GM12891 (cell line): Measurements from ENCODE around the gene PTH2.

ENCODE experiments used
- POLR2A ChIP-seq: IDR thresholded peaks from 2 replicates; pipeline ENCODE4 v1.6.1; 2011; ENCODE audit warnings: low read depth, low read length, control low read depth
- POLR2AphosphoS5 ChIP-seq: IDR thresholded peaks from 2 replicates; pipeline ENCODE4 v1.6.1; 2011; ENCODE audit warnings: low read depth, low read length, control low read depth

DNA sequence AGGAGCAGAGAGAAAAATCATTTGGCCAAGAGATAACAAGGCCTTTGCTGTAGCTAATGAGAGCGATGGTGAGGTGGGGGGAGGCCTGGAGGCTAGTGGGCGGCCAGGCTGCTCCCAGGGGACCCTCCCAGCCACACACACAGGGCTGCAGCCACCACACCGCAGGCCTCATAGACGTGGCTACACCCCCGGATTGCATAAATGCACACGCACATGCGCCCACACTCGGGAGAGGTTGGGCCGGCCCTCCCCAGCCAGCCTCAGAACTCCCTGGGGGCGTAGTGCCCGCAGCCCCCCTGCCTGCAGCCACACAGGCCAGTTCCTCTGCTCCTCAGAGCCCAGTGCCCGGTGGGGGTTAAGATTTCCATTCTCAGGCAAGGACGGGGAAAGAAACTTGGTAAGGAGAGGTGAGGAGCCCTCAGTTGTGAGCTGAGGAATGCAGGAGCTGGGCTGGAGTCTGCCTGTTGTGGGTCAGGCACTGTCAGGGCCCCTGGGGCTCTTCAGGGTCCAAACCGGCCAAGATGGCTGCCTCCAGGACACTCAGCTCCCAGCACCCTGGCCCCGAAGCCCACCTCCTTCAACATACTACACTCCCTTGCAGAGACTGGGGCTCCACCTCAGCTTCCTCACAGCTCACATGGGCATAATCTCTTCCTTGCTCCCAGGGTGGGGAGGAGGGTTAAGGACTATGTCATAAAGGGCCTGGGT lies 8.0 kb downstream of the PTH2 start:
- TF ChIP-seq POLR2A (no peak), POLR2AphosphoS5 (no peak)
